Loucy (cell line): ENCODE data around the gene SPATA2L.

Experiments used
- H2AFZ ChIP-seq: fragments of 200-600 bp; sonication (generic); 2 replicates; pipeline ENCODE4 v1.6.0; 2016; ENCODE audit warnings: antibody characterized with exemption, mild to moderate bottlenecking, low read length, moderate library complexity
- H3F3A ChIP-seq: fragments of 200-600 bp; 2 replicates; pipeline ENCODE4 v1.6.0; 2016; ENCODE audit warnings: antibody characterized with exemption, low read depth, mild to moderate bottlenecking
- H3K27me3 ChIP-seq: fragments of 200-600 bp; sonication (generic); 2 replicates; pipeline ENCODE4 v1.6.1; 2014; ENCODE audit warnings: low read length, mild to moderate bottlenecking; ENCODE audit not compliant: insufficient read depth, poor library complexity, severe bottlenecking
- H3K36me3 ChIP-seq: fragments of 200-600 bp; sonication (generic); 2 replicates; pipeline ENCODE4 v1.6.1; 2016; ENCODE audit warnings: low read length; ENCODE audit not compliant: insufficient read depth
- H3K4me1 ChIP-seq: fragments of 200-600 bp; sonication (generic); 2 replicates; pipeline ENCODE4 v1.5.1; 2014; ENCODE audit warnings: low read length, mild to moderate bottlenecking; ENCODE audit not compliant: insufficient read depth, poor library complexity, severe bottlenecking
- H3K4me2 ChIP-seq: fragments of 200-600 bp; sonication (generic); 2 replicates; pipeline ENCODE4 v1.6.0; 2014; ENCODE audit warnings: antibody characterized with exemption, low read length, low read depth, mild to moderate bottlenecking; ENCODE audit not compliant: poor library complexity, severe bottlenecking
- H3K4me3 ChIP-seq: fragments of 200-600 bp; sonication (generic); 2 replicates; pipeline ENCODE4 v1.5.1; 2014; ENCODE audit warnings: low read length, mild to moderate bottlenecking, mixed read lengths; ENCODE audit not compliant: poor library complexity, severe bottlenecking
- H3K79me2 ChIP-seq: fragments of 200-600 bp; sonication (generic); 2 replicates; pipeline ENCODE4 v1.6.1; 2014; ENCODE audit warnings: low read length; ENCODE audit not compliant: insufficient read depth
- H3K9ac ChIP-seq: fragments of 200-600 bp; sonication (generic); 2 replicates; pipeline ENCODE4 v1.6.0; 2014; ENCODE audit warnings: mild to moderate bottlenecking, low read depth, low read length, moderate library complexity; ENCODE audit not compliant: poor library complexity, severe bottlenecking
- H3K9me2 ChIP-seq: fragments of 200-600 bp; sonication (generic); replicated peaks from 2 replicates; pipeline ENCODE4 v1.6.1; 2016; ENCODE audit warnings: low read depth, low read length, mixed read lengths
- H3K9me3 ChIP-seq: fragments of 200-600 bp; sonication (generic); 2 replicates; pipeline ENCODE4 v1.6.1; 2014; ENCODE audit warnings: mild to moderate bottlenecking, antibody characterized with exemption, low read length, low read depth; ENCODE audit not compliant: insufficient read depth
- H4K20me1 ChIP-seq: fragments of 200-600 bp; sonication (generic); 2 replicates; pipeline ENCODE4 v1.6.0; 2014; ENCODE audit warnings: antibody characterized with exemption, low read length, mild to moderate bottlenecking; ENCODE audit not compliant: insufficient read depth, poor library complexity, severe bottlenecking
- EZH2phosphoT487 ChIP-seq: fragments of 200-600 bp; IDR thresholded peaks from 2 replicates; pipeline ENCODE4 v1.6.1; 2018; ENCODE audit warnings: antibody characterized with exemption, mild to moderate bottlenecking, moderate library complexity, borderline replicate concordance
- TF ChIP-seq, protein P1 (sequence below): fragments of 200-600 bp; sonication (generic); conservative IDR thresholded peaks from 2 replicates; pipeline ENCODE4 v1.5.1; 2014; ENCODE audit warnings: mild to moderate bottlenecking, antibody characterized with exemption, low read length

SPATA2L gene

GRCh38 chr16:89709166-89709565 lies 7.7 kb upstream of the SPATA2L start:
- H3K9me3 ChIP-seq = no peaks in the 10 kb centered on the region
- H3K36me3 ChIP-seq = no peaks in the 10 kb centered on the region
- TF ChIP-seq, protein P1, sequence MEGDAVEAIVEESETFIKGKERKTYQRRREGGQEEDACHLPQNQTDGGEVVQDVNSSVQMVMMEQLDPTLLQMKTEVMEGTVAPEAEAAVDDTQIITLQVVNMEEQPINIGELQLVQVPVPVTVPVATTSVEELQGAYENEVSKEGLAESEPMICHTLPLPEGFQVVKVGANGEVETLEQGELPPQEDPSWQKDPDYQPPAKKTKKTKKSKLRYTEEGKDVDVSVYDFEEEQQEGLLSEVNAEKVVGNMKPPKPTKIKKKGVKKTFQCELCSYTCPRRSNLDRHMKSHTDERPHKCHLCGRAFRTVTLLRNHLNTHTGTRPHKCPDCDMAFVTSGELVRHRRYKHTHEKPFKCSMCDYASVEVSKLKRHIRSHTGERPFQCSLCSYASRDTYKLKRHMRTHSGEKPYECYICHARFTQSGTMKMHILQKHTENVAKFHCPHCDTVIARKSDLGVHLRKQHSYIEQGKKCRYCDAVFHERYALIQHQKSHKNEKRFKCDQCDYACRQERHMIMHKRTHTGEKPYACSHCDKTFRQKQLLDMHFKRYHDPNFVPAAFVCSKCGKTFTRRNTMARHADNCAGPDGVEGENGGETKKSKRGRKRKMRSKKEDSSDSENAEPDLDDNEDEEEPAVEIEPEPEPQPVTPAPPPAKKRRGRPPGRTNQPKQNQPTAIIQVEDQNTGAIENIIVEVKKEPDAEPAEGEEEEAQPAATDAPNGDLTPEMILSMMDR = no peak
- TF ChIP-seq EZH2phosphoT487 = no peak
- H3K4me2 ChIP-seq = no peak overlapping the region
- H3K9ac ChIP-seq = no peak overlapping the region
- no peaks in the 10 kb centered on the region for H3K79me2 ChIP-seq
- H4K20me1 ChIP-seq = no peaks in the 10 kb centered on the region
- H3K9me2 ChIP-seq = no peaks in the 10 kb centered on the region
- H3K4me3 ChIP-seq = no peak overlapping the region
- H3K4me1 ChIP-seq = no peaks in the 10 kb centered on the region
- H3F3A ChIP-seq = no peaks in the 10 kb centered on the region
- no peak overlapping the region for H2AFZ ChIP-seq
- H3K27me3 ChIP-seq = no peaks in the 10 kb centered on the region

- Histone ChIP-seq H3K4me2 (no peak overlapping the region), H3K27me3 (no peaks in the 10 kb centered on the region), H3K9me2 (no peaks in the 10 kb centered on the region), H3K4me3 (no peak overlapping the region), H2AFZ (no peak overlapping the region), H3K36me3 (no peaks in the 10 kb centered on the region), H3K79me2 (no peaks in the 10 kb centered on the region), H3K9me3 (no peaks in the 10 kb centered on the region), H3K4me1 (no peaks in the 10 kb centered on the region), H3K9ac (no peak overlapping the region), H3F3A (no peaks in the 10 kb centered on the region), H4K20me1 (no peaks in the 10 kb centered on the region)
- TF ChIP-seq, protein P1 = no peak
- TF ChIP-seq EZH2phosphoT487 = no peak
Measured at GRCh38 chr16:89708481-89708931, 7.0 kb upstream of the SPATA2L start.

DNA sequence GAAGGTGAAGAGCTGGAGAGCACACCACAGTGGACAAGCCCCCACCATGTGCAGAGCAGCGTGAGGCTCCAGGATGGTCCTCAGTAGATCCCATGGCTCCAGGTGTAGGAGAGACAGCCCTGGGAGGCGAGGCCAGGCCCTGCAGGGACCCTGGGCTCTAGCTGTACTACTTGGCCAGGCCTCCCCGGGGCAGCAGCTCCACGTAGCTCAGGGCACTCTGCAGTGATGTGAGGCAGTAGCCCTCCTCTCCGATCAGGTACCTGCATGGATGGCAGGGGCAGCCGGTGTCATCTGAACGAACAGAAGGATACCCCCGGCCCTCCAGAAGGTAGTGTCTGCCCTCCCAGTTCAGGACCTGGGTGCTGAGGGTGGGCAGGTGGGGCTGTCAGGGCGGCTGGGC lies 6.2 kb upstream of the SPATA2L start:
- Histone ChIP-seq H3K36me3 (no peaks in the 10 kb centered on the region), H2AFZ (no peak overlapping the region), H3F3A (no peaks in the 10 kb centered on the region)

More for the DNA sequence above, 6.2 kb upstream of the SPATA2L start:
- Histone ChIP-seq H3K9ac (no peak overlapping the region), H3K9me3 (no peaks in the 10 kb centered on the region), H3K27me3 (no peaks in the 10 kb centered on the region), H3K79me2 (no peaks in the 10 kb centered on the region), H3K4me3 (no peak overlapping the region), H3K4me1 (no peaks in the 10 kb centered on the region), H3K4me2 (no peak overlapping the region), H4K20me1 (no peaks in the 10 kb centered on the region), H3K9me2 (no peaks in the 10 kb centered on the region)
- TF ChIP-seq, protein P1 = no peak
- no peak for TF ChIP-seq EZH2phosphoT487
